HG02870 (cell line): ENCODE measurements around the gene LRBA.
"Not testable (repeated sequence)": the region's sequence is repeated elsewhere in the genome, so short reads cannot be mapped to it uniquely, and the experiment has no call there.

Source experiments
- ATAC-seq: cut with Tn5 transposase; IDR thresholded peaks from one replicate; pipeline ENCODE4 v1.9.1; 2021; ENCODE audit warnings: mild to moderate bottlenecking, moderate library complexity; ENCODE audit not compliant: unreplicated experiment

The LRBA gene

DNA sequence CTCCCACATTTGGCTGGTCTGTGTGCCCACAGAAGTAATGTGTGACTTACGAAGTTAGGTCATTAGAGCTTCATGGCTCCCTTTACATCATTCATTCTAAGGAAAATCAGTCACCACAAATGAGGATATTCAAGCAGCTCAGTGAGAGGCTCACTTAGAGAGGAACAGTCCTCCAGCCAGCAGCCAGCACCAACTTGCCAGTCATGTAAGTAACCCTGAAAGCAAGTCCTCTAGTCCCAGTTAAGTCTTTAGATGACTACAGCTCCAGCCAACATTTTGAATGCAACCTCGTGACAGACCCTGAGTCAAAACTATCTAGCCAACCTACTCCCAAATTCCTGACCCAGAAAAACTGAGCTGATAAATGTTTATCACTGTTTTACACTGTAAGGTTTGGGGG, 71.3 kb downstream of the LRBA start:
- no peak for ATAC-seq

- ATAC-seq = no peak
These were observed 72.0 kb downstream of the LRBA start for GRCh38 chr4:150943126-150943525.

DNA sequence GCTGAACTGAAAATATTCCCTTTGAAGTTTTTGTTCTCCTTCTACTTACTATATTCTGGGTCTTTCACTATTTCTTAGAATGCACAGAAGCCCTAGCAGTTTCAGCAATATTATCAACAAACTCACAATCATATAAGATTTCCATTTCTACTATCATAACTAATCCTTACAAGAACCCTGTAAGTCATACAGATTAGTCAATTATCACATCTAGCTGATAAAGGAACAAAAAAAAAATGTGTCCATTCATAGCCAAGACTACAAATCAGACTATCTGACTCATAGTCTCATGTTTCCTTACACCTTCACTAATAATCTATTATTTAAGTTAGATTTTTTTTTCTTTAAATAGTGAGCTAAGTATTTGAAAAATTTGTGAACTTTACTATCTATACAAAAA, 72.5 kb downstream of the LRBA start:
- no peak for ATAC-seq

DNA sequence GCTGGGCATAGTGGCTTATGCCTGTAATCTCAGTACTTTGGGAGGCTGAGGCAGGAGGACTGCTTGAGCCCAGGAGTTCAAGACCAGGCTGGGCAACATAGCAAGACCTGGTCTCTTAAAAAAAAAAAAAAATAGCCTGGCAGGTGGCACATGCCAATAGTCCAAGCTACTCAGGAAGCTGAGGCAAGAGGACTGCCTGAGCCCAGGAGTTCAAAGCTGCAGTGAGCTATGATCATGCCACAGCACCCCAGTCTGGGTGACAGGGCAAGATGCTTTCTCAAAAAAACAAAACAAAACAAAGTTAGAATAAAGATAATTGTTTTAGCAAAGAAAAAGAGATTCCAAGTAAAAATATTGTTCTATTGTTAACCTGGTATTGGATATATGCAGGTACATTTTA, 75.0 kb downstream of the LRBA start:
- ATAC-seq = no peak

DNA sequence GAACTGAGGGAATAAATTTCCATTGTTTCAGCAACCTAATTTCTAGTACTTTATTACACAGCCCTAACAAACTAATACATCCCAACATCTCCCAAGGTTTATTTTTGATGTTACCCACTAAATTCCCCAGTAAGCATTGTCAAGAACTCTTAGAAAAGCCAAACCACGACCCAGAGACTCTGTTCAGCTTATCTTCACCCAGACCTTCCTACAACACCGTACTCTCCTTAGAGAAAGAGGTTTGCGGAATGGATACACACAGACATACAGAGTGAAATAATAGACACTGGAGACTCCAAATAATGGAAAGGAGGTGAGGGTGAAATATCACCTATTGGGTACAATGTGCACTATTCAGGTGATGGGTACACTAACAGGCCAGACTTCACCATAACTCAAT, 75.6 kb downstream of the LRBA start:
- no peak for ATAC-seq

DNA sequence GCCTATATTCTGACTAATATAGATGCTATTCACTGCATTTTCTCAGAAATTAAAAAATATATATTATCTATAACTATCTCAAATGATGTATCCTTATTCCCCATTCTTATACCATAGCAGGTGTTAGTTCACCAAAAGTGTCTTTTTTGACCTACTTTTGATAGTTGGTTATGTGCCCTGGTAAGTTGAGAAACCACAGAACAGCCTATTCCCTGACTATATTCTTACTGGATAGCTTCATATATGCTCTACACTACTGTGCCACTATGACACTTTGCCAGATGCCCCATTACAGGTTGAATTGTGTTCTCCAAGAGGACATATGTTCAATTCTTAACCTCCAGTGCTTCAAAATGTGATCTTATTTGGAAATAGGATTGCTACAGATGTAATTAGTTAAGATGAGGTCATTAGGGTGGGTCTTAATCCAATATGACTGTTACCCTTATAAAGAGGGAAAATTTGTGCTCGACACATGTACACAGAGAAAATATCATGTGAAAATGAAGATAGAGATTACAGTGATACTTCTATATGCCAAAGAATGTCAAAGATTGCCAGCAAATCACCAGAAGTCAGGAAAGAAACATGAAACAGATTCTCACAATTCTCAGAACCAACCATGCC, 76.1 kb downstream of the LRBA start:
- no peak for ATAC-seq

DNA sequence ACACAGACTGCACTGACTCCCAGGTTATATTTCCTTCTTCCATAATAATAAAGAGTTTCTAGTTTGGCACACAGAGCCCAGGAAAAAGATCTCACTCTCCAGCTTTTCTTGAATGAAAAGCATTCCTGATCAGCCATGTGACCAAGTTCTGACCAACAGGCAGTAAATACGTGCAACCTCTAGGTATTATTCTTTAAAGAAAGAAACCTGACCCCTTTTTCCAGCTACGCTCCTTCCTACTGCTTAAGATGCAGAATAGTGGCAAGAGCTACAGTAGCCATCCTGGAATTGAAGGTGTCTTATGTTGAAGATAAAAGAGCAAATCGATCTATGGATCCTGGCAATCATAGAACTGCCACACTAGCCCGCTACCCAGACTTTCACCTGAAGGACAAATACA, 76.7 kb downstream of the LRBA start:
- ATAC-seq = no peak

GRCh38 chr4:150934022-150934421, 81.1 kb downstream of the LRBA start:
- no peak for ATAC-seq

- no peak for ATAC-seq
These were observed 83.3 kb downstream of the LRBA start for GRCh38 chr4:150931796-150932195.

- ATAC-seq = no peak
These were observed 84.1 kb downstream of the LRBA start for GRCh38 chr4:150931005-150931404.

DNA sequence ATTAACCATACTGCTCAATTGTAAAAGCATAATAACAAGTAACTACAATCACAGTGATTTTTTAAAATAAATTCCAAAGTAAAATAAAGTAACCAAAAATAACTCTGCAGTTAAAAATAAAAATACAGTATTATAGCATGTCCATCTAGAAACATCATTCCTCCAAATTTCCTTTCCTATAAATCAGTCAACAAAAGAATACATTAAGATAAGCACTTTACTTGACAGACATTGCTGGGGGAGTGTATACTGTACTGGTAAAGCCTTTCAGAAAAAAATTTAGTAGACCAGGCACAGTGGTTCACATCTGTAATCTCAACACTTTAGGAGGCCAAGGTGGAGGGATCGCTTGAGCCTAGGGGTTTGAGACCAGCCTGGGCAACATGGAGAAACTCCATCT, 91.1 kb downstream of the LRBA start:
- no peak for ATAC-seq

GRCh38 chr4:150921486-150921885, 93.6 kb downstream of the LRBA start:
- ATAC-seq = not testable (repeated sequence)

DNA sequence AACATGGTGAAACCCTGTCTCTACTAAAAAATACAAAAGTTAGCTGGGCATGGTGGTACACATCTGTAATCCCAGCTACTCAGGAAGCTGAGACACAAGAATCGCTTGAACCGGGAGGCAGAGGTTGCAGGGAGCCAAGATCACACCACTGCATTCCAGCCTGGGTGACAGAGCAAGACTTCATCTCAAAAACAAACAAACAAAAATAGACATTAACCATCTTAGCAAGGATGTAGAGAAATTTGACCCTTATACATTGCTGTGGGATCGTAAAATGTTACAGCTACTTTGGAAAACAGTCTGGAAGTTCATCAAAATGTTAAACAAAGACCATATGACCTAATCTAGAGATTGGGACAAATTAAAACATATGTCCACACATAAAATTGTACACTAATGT, 96.5 kb downstream of the LRBA start:
- ATAC-seq = not testable (repeated sequence)

- no peak for ATAC-seq
These were observed 103.8 kb downstream of the LRBA start for GRCh38 chr4:150911326-150911725.

- ATAC-seq = no peak
These were observed 106.0 kb downstream of the LRBA start for GRCh38 chr4:150909116-150909515.

- ATAC-seq = no peak
These were observed 108.0 kb downstream of the LRBA start for GRCh38 chr4:150906987-150907633.

DNA sequence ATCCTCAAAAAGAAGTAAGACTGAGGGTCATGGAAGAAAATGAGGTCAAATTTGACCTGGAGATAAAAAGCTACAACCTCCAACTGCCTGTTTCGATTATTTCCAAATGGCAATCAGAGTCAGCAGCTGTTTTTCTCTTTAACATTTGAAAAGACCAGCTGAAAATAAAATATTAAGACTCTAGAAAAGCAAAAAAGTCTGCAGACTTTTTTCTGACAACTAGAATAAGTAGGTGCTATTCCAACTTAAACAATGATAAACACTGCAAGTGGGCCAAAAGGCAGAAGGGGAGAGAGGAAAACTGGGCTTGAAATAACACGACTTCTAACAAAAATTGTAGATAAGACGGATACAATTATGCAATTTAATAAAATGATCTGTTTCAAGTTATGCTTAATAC, 110.4 kb downstream of the LRBA start:
- ATAC-seq = no peak

- no peak for ATAC-seq
These were observed 111.5 kb downstream of the LRBA start for GRCh38 chr4:150903603-150904002.

GRCh38 chr4:150896497-150896896, 118.6 kb downstream of the LRBA start:
- no peak for ATAC-seq

GRCh38 chr4:150890246-150890645, 124.8 kb downstream of the LRBA start:
- no peak for ATAC-seq

DNA sequence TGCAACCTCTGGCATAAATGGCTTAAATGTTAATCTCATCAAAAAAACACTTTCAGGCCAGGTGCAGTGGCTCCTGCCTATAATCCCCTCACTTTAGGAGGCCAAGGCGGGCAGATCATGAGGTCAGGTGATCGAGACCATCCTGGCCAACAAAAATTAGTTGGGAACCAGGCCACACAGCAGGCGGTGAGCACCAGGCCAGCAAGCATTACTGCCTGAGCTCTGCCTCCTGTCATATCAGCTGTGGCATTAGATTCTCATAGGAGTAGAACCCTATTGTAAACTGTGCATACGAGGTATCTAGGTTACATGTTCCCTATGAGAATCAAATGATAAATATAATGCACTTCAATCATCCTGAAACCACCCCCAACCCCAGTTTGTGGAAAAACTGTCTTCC, 125.8 kb downstream of the LRBA start:
- no peak for ATAC-seq

- ATAC-seq = no peak
These were observed 126.5 kb downstream of the LRBA start for GRCh38 chr4:150888625-150889024.

DNA sequence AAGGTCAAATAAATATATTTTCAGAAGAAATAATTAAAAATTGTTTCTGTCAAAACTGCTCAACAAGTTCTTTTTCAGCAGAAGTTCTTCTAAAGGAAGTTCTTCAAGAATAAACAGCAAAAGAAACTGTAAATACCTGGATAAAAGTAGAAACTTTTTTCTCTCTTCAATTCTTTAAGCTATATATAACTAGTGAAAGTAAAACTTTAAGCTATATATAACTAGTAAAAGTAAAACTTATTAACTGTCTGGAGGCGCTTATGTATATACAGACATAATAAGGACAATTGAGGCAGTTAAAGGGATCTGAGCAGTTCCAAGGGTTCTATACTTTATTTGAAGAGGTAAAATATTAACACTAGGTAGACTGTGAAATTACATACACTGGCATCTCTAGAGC, 126.9 kb downstream of the LRBA start:
- no peak for ATAC-seq
